ENCODE results near the gene PROK1. TPM values are rescaled to one million over a fixed set of nuclear protein-coding genes. Genes with fewer than 3 reads are reported as not detected.

Gene PROK1
- total RNA-seq, 4 donors from 2014 or later, result 0.38 to 2.8 (median 1.6) TPM

DNA sequence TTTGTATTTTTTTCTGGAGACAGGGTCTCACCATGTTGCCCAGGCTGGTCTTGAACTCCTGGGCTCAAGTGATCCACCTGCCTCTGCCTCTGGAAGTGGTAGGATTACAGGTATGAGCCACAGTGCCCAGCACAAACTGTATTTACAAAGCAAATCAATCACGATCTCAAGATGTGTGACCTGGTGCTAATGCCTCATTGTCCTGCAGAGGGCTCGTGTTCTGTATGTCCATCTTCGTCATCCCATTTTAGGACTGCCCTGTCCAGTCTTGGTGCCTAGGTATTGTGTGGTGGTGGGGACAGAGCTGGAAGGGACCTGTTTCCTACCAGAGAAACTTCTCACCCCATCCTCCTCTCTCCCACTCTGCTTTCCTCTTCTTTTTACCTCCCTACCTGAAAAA, 20.2 kb downstream of the PROK1 start:
- TF ChIP-seq POLR2A (IDR thresholded peaks at IDR 0.05), result no peak
- TF ChIP-seq, protein P1, sequence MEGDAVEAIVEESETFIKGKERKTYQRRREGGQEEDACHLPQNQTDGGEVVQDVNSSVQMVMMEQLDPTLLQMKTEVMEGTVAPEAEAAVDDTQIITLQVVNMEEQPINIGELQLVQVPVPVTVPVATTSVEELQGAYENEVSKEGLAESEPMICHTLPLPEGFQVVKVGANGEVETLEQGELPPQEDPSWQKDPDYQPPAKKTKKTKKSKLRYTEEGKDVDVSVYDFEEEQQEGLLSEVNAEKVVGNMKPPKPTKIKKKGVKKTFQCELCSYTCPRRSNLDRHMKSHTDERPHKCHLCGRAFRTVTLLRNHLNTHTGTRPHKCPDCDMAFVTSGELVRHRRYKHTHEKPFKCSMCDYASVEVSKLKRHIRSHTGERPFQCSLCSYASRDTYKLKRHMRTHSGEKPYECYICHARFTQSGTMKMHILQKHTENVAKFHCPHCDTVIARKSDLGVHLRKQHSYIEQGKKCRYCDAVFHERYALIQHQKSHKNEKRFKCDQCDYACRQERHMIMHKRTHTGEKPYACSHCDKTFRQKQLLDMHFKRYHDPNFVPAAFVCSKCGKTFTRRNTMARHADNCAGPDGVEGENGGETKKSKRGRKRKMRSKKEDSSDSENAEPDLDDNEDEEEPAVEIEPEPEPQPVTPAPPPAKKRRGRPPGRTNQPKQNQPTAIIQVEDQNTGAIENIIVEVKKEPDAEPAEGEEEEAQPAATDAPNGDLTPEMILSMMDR (IDR thresholded peaks at IDR 0.05 in 4 of 5, conservative IDR thresholded peaks at IDR 0.05 in 1 of 5), result no peak
- no peak for DNase-seq
- Histone ChIP-seq H3K36me3 (no peaks in the 10 kb centered on the region), H3K4me1 (peaks cover 13 to 14% of the 10 kb centered on the region in 2 donors), H3K27me3 (no peaks in the 10 kb centered on the region), H3K27ac (no peak overlapping the region), H3K4me3 (no peak overlapping the region), H3K9me3 (no peaks in the 10 kb centered on the region)
- no peak for ATAC-seq
- in situ Hi-C loops (cut with MboI; ENCODE audit: low sequenced_read_pairs in 4 of 4) (no loop called here), intact Hi-C loops (cut with DNase I; ENCODE audit: low total_unique reads) (no loop called here)

DNA sequence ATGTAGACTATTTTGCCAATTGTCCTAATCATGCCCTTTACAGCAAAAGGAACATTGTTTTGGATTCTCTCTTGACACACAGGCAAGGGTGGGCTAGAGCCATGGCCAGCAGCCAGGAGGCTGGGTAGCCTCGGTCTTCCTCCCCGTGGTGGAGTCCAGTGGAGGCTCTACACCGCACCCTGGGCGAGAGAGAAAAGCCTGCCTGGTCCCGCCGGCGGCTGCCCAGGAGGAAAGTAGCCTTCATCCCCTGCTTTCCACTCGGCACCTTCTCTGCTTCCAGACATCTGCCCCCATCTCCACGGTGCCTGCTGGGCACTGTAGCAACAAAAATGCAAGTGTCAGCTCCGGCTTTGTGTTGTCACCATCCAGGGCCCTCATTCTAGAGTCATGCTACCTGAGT, 21.6 kb downstream of the PROK1 start:
- TF ChIP-seq, protein P1 (IDR thresholded peaks at IDR 0.05 in 4 of 5, conservative IDR thresholded peaks at IDR 0.05 in 1 of 5), result no peak
- TF ChIP-seq POLR2A (IDR thresholded peaks at IDR 0.05), result no peak
- Histone ChIP-seq H3K9me3 (no peaks in the 10 kb centered on the region), H3K27ac (no peak overlapping the region), H3K36me3 (no peaks in the 10 kb centered on the region), H3K27me3 (no peaks in the 10 kb centered on the region), H3K4me1 (peaks cover 0 to 2% of the 10 kb centered on the region in 2 donors), H3K4me3 (no peak overlapping the region)
- in situ Hi-C loops (cut with MboI; ENCODE audit: low sequenced_read_pairs in 4 of 4) (no loop called here), intact Hi-C loops (cut with DNase I; ENCODE audit: low total_unique reads) (no loop called here)
- DNase-seq (no peak), ATAC-seq (no peak)

DNA sequence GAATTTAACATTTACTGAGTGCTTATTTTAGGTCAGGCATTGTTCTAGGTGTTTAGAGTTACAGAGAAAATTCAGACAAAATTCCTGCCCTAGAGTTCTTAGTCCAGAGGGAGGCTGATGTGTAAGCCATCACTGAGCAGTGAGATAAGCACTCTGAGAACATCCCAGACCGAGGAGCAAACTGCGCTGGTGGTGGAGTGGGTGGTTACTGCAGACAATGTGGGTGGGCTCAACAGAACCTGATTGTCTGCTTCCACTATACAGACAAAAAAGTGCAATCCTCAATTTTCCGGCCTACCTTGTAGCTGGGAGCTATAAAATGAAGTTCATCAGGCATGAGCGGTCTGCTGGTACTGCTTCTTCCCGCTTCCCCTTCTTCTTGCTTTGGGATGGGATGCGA, 23.5 kb downstream of the PROK1 start:
- no peak overlapping the region for H3K4me3 ChIP-seq
- no peak overlapping the region for H3K27ac ChIP-seq
- H3K27me3 ChIP-seq, result no peaks in the 10 kb centered on the region
- TF ChIP-seq POLR2A (IDR thresholded peaks at IDR 0.05), result no peak
- TF ChIP-seq, protein P1 (IDR thresholded peaks at IDR 0.05 in 4 of 5, conservative IDR thresholded peaks at IDR 0.05 in 1 of 5), result no peak
- H3K36me3 ChIP-seq, result no peaks in the 10 kb centered on the region
- H3K9me3 ChIP-seq, result no peaks in the 10 kb centered on the region
- H3K4me1 ChIP-seq, result no peaks in the 10 kb centered on the region
- ATAC-seq (no peak), DNase-seq (no peak)
- intact Hi-C loops (cut with DNase I; ENCODE audit: low total_unique reads), result no loop called here
- in situ Hi-C loops (cut with MboI; ENCODE audit: low sequenced_read_pairs in 4 of 4), result no loop called here

DNA sequence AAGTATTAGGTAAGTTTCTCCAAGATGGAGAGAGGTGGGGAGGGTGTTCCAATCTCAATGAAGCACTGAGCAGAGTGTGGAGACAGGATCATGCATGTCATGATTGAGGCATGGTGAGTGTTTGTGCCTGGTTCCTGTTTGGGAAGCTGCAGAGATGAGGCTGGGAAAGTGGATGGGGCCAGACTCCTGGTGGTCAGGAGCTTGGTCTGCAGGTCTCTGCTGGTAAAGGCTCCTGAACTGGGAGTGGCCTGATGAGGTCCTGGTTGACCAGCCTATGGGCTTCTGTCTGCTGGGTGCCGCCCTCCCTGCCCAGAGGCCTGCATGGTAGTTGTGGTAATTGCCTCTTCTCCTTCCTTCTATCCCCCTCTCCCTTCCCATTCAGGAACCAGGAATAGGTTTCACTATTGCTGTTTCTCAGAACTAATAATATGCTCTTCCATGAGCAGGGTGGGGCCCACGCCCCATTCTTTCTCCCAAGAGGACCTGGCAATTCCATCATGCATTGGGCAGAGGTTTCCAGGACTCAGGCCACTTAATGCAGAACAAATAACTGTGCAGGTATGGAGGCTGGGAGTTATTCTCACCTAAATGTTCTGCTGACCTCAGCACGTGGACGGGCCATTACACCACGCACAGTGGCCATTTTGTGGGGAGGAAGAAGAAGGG, 24.5 kb downstream of the PROK1 start:
- ATAC-seq (no peak), DNase-seq (no peak)
- in situ Hi-C loops (cut with MboI; ENCODE audit: low sequenced_read_pairs in 4 of 4), result no loop called here
- Histone ChIP-seq H3K4me1 (no peaks in the 10 kb centered on the region), H3K4me3 (no peak overlapping the region), H3K27ac (no peak overlapping the region), H3K9me3 (no peaks in the 10 kb centered on the region), H3K27me3 (no peaks in the 10 kb centered on the region), H3K36me3 (no peaks in the 10 kb centered on the region)
- intact Hi-C loops (cut with DNase I; ENCODE audit: low total_unique reads), result no loop called here
- TF ChIP-seq, protein P1 (IDR thresholded peaks at IDR 0.05 in 4 of 5, conservative IDR thresholded peaks at IDR 0.05 in 1 of 5), result no peak
- TF ChIP-seq POLR2A (IDR thresholded peaks at IDR 0.05), result no peak

Measured in gastrocnemius medialis (tissue), 4 donors.